C4-2B (cell line): Measurements from ENCODE around the gene GNB2.

ENCODE experiments used
- H3K27ac ChIP-seq: fragments of 450-650 bp; 2 replicates; pipeline ENCODE4 v1.5.1; 2017
- ZFX ChIP-seq: fragments of 450-650 bp; IDR thresholded peaks from 2 replicates; pipeline ENCODE4 v1.6.1; 2017
- TF ChIP-seq, protein P1 (sequence below): fragments of 450-650 bp; conservative IDR thresholded peaks from 2 replicates; pipeline ENCODE4 v1.5.1; 2017; ENCODE audit warnings: mild to moderate bottlenecking

Gene GNB2

GRCh38 chr7:100673302-100673941, at the start of gene GNB2:
GNB2 (plus strand) TSS chr7:100673740; CDS start chr7:100676266, 2,526 bp downstream.
- TF ChIP-seq, protein P1, sequence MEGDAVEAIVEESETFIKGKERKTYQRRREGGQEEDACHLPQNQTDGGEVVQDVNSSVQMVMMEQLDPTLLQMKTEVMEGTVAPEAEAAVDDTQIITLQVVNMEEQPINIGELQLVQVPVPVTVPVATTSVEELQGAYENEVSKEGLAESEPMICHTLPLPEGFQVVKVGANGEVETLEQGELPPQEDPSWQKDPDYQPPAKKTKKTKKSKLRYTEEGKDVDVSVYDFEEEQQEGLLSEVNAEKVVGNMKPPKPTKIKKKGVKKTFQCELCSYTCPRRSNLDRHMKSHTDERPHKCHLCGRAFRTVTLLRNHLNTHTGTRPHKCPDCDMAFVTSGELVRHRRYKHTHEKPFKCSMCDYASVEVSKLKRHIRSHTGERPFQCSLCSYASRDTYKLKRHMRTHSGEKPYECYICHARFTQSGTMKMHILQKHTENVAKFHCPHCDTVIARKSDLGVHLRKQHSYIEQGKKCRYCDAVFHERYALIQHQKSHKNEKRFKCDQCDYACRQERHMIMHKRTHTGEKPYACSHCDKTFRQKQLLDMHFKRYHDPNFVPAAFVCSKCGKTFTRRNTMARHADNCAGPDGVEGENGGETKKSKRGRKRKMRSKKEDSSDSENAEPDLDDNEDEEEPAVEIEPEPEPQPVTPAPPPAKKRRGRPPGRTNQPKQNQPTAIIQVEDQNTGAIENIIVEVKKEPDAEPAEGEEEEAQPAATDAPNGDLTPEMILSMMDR: no peak
- no peak for TF ChIP-seq ZFX
- H3K27ac ChIP-seq: peak within 1 kb of the TSS; percentile 88

DNA sequence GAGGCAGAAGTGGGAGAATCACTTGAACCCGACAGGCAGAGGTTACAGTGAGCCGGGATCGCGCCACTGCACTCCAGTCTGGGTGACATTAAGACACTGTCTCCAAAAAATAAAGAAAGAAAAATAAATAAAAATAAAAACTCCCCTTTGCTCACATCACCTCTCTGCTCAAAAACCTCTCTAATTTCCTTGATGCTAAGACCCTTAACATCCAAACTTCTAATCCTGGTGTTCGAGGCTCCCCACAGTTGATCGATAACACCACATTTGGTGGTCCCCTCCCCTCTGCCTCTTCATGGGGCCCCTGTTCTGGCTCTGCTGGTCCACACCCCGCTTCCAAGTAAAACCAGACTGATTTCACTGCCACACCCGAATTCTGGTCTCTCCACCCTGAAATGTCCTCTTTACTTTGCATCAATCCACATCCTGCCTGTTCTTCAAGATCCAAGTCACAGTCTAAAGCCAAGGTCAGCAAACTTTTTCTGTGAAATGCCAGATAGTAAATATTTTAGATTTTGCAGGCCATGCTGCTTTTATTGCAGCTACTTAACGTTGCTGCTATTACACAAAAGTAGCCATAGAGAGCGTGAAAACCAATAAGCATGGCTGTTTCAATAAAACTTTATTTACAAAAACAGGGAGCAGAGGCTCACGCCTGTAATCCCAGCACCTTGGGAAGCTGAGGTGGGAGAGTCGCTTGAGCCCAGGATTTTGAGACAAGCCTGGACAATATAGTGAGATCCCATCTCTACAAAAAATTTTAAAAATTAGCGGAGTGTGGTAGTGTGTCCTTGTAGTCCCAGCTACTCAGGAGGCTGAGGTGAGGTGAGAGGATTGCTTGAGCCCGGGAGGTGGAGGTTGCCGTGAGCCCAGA, 49.4 kb upstream of the GNB2 start:
- no peak for TF ChIP-seq ZFX
- TF ChIP-seq, protein P1: no peak
- H3K27ac ChIP-seq: no peak overlapping the region

GRCh38 chr7:100626055-100626454, 47.5 kb upstream of the GNB2 start:
- no peak for TF ChIP-seq ZFX
- TF ChIP-seq, protein P1: no peak
- H3K27ac ChIP-seq: no peak overlapping the region

DNA sequence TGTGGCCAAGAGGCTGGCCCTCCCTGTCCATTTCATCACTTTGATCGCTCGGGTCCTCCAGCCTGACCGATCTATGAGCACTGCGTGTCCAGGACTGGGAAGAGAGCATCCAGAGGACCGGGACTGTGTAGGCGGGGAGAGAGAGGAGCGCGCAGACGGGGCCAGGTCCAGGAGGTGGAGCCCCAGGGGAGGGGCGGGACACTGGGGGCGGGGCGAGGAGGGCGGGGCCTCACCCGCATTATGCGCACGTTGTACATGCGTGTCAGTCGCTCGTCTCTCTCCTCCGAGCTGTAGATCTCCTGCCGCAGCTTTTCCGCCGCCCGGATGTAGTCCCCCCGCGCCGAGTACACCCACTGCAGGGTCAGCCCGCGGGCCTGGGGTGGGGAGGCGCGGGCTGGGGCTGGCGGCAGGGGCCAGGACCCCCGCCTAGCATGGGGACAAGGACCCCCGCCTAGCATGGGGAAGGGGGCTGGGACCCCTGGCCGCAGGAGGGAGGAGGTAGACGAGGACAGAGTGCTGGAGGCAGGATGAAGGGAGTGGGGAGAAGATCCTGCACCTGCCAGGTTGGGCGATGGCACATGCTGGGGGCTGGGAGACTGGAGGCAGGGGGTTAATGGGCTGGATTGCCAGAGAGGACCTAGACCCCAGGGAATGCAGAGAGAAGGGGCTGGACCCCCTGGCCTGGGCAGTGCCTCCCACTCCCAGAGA, 46.9 kb upstream of the GNB2 start:
- TF ChIP-seq, protein P1: no peak
- no peak for TF ChIP-seq ZFX

GRCh38 chr7:100627238-100627549, 46.3 kb upstream of the GNB2 start:
- TF ChIP-seq, protein P1: no peak
- TF ChIP-seq ZFX: no peak
- peak overlapping the region; percentile 91 for H3K27ac ChIP-seq

More for the DNA sequence above, 46.9 kb upstream of the GNB2 start:
- H3K27ac ChIP-seq: peak overlapping the region; percentile 91

- no peak for TF ChIP-seq ZFX
- TF ChIP-seq, protein P1: no peak; the same call in 1 of the 2 replicates
- H3K27ac ChIP-seq: no peak overlapping the region
These were observed 44.3 kb upstream of the GNB2 start for GRCh38 chr7:100629117-100629716.
